Measurements from ENCODE around the gene USF2.

USF2 gene

DNA sequence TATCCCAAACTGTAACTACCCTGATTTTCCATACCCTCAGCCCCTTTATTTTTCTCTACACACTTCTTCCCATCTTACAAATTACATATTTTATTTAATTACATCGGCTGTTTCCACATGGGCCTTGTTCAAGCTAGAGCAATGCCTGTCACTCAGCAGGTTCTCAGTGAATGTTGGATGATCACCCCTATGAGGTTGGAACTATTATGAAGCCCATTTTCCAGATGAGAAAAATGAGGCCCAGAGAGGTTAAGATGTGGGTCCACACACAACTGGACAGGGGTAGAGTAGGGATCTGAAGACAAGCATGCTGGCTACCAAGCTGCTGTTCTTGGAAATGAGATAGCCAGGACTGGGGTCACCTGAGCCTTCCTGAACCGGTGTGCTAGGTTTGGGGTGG is 33.2 kb downstream of the USF2 start:
- DNase-seq (ENCODE audit: low read depth, low spot score), result no peak

DNA sequence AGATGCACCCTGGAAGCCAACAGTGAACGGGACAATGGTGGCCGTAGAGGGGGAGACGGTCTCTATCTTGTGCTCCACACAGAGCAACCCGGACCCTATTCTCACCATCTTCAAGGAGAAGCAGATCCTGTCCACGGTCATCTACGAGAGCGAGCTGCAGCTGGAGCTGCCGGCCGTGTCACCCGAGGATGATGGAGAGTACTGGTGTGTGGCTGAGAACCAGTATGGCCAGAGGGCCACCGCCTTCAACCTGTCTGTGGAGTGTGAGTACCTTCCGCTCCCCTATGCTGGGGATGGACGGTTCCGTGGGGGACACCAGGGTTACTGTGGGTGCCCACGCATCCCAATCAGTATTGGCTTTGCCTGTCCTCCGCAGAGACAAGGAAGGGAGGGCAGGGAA is 33.7 kb downstream of the USF2 start:
- DNase-seq (ENCODE audit: low read depth, low spot score), result no peak

DNA sequence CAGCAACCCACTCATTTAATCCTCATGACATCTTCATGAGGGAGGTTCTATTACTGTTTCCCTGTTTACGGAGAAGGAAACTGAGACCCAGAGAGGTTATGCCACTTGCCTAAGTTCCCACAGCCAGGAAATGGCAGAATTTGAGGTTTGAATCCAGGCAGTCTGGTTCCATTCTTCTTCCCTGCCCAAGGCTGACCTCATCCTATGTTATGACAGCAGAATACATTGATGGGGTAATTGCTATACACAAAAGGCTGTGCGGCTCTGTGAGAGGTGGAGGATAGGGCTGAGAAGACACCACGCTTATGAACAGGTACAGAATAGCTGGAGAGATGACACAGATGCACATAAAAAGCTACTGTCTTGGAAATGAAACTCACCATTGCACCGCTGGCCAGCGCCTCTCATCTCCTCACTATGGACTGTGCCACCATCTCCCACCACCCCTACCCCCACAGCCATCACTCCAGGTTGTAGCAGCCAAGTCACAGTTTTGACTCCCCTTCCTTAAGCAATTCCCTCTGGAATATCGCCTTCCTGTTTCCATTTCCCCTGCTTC is 34.7 kb downstream of the USF2 start:
- no peak for DNase-seq (ENCODE audit: low read depth, low spot score)

DNA sequence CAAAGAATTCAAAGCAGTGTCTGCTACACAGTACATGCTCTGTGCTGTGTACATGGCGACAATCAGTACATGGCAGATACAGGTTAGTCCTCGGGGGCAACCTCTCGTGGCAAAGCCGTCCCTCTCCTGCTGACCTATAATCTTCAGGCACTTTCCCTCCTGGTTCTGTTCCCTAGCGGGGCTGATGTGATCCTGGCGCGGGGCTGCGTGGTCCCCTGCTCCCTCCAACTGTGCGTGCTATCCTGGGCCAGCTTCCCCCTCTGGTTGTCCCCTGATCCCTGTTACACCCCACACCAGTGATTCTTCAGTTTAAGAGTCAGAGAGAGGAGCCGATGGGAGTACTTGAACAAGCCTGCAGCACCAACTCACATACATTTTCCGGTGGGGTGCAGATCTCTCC is 35.3 kb downstream of the USF2 start:
- DNase-seq (ENCODE audit: low read depth, low spot score), result no peak

DNA sequence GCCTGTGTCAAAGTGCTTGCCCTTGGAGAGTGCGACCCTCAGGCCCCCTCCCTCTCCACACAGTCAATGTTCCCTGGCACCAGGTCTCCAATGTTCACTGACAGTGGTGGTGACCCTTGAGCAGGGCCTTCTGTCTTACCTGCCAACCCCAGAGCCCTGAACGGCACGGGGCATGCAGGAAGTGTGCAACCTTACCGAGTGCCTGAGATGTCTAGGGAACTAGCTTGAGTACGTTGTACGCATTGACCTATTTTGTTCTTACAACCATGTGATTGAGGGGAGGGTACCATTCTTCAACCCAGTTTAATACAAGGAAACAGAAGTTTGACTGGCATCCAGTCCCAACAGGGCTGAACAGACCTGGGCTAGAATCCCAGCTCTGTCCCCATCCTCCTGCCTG is 36.4 kb downstream of the USF2 start:
- DNase-seq (ENCODE audit: low read depth, low spot score), result no peak

DNA sequence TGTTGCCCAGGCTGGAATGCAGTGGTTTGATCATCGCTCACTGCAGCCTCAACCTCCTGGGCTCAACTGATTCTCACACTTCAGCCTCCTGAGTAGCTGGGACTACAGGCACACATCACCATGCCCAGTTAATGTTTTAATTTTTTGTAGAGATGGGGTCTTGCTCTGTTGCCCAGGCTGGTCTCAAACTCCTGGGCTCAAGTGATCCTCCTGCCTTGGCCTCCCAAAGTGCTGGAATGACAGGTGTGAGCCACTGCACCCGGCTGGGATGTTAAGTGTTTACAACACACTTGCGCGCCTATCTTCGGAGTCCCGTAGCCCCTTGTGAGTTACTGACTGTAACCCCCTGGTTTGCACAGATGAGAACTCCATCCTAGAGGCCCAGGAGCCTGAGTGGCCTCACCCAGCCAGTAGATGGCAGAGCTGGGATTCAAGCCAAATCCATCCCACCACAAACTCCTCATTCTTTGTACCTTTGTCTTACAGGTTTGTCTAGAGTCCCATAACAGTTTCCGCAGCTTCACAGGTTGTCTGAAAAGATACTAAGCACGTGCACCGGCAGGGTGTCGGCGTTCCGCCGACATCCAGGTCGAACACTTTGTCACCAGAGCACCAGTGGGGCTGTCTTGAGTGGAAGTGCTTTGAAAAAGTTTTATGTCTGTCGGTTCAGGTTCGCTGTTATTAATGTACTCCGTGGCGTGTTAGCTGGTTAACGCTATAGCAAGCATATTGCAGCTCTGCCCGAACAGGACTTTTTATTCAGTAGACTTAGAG is 37.9 kb downstream of the USF2 start:
- DNase-seq (ENCODE audit: low read depth, low spot score), result no peak

- DNase-seq (ENCODE audit: low read depth, low spot score), result no peak
Observed at GRCh38 chr19:35307931-35308330, 39.2 kb downstream of the USF2 start.

GRCh38 chr19:35308910-35309309 is 40.1 kb downstream of the USF2 start:
- no peak for DNase-seq (ENCODE audit: low read depth, low spot score)

- DNase-seq (ENCODE audit: low read depth, low spot score), result no peak
Observed at GRCh38 chr19:35309481-35310279, 40.9 kb downstream of the USF2 start.

- DNase-seq (ENCODE audit: low read depth, low spot score), result no peak
Observed at GRCh38 chr19:35310331-35310730, 41.6 kb downstream of the USF2 start.

GRCh38 chr19:35310811-35311465 is 42.2 kb downstream of the USF2 start:
- DNase-seq (ENCODE audit: low read depth, low spot score), result no peak

GRCh38 chr19:35311901-35312665 is 43.3 kb downstream of the USF2 start:
- DNase-seq (ENCODE audit: low read depth, low spot score), result no peak

GRCh38 chr19:35313587-35313986 is 44.8 kb downstream of the USF2 start:
- DNase-seq (ENCODE audit: low read depth, low spot score), result no peak

- no peak for DNase-seq (ENCODE audit: low read depth, low spot score)
Observed at GRCh38 chr19:35314031-35314430, 45.3 kb downstream of the USF2 start.

DNA sequence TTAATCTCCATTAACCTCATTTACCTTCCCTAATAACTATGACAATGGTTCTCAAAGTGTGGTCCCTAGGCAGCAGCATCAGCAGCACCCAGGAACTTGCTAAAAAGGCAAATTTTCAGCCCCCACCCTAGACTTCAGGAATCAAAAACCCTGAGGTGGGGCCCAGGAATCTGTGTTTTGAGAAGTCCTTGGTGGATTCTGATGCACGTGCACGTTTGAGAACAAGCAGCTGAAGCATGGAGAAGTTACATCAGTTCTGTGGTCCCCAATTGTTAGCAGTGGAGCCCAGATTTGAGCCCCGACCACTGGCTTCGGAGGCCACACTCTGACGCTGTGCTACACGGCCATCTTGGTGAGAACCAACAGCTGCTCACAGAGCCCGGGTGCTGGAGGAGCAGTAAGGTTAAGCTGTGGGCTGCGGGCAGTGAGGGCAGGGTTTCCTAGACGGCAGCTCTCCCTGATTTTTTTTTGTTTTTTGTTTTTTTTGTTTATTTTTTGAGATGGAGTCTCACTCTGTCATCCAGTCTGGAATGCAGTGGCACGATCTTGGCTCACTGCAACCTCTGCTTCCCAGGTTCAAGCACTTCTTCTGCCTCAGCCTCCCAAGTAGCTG is 46.2 kb downstream of the USF2 start:
- no peak for DNase-seq (ENCODE audit: low read depth, low spot score)

DNA sequence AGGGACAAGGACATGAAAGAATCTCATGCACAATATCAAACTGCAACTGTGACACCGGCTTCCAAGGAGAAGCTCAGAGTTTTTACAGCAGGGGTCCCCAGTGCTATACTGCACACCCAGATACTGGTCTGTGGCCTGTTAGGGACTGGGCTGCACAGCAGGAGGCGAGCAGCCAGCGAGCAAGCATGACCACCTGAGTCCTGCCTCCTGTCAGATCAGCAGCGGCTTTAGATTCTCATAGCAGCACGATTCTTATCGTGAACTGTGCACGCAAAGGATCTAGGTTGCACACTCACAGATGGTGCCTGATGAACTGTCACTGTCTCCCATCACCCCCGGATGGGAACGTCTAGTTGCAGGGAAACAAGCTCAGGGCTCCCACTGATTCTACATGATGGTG is 47.1 kb downstream of the USF2 start:
- DNase-seq (ENCODE audit: low read depth, low spot score), result no peak

- no peak for DNase-seq (ENCODE audit: low read depth, low spot score)
Observed at GRCh38 chr19:35316560-35316959, 47.8 kb downstream of the USF2 start.

- no peak for DNase-seq (ENCODE audit: low read depth, low spot score)
Observed at GRCh38 chr19:35317464-35318043, 48.8 kb downstream of the USF2 start.

GRCh38 chr19:35318679-35319448 is 50.1 kb downstream of the USF2 start:
- DNase-seq (ENCODE audit: low read depth, low spot score), result no peak
